H4 (cell line): Measurements from ENCODE around the gene FAM149A. TPM values are rescaled to one million over a fixed set of nuclear protein-coding genes. Genes with fewer than 3 reads are reported as not detected.

ENCODE experiments used
- DNase-seq: peaks from one replicate; pipeline ENCODE4 v3.0.0-alpha.2; 2015; ENCODE audit warnings: low spot score
- total RNA-seq: library from RNA; depleted of rRNA; stranded (reverse); fragments of >200 nt; shearing (Covaris generic); gene quantifications from 2 replicates; pipeline ENCODE4 v1.2.3, GENCODE V29; 2014

The FAM149A gene
- total RNA-seq, 1 experiment from 2014 or later: 2.2 TPM

DNA sequence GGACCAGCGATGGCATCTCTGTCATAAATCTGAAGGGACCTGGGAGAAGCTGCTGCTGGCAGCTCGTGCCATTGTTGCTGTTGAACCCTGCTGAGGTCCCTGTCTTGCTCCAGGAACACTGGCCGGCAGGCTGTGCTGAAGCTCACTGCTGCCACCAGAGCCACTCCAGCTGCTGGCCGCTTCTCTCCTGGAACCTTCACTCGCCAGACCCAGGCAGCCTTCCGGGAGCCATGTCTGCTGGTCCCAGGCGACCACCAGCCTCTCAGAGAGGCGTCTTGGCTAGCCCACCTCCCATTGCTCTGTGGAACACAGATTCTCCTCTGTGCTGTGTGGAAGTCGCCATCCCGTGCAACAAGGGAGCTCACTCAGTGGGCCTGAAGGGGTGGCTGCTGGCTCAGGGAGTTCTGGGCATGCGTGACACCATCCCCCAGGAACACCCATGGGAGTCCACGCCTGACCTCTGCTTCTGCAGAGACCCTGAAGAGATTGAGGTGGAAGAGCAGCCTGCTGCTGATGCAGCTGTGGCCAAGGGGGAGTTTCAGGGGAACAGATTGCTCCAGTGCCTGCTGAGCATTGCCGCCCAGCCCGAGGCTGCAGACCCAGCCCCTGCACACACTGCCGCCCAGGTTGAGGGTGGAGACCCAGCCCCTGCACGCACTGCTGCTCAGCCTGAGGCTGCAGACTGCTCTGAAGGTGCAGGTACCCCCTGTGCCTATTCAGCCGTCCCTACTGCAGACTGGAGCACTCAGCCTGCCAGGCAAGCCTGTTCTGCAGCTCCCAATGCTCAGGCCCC lies 53.7 kb downstream of the FAM149A start:
- no peak for DNase-seq

DNA sequence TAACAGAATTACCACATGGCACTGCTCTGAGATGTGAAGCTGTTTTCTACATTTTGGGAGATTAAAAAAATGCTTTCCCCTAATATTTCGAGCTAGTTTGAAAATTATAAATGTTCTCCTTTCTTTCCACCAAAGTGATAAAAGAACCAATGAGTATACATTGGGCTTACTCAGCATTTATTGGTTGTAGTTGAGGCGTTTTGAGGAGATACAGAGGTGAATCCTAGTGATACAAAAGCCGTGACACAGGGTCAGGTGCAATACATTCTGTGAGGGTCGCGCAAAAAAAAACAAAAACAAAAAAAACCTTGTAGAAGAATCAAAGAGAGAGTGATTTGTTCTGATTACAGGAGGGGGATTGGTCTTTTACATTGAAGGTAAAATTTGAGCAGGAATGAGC lies 54.5 kb downstream of the FAM149A start:
- DNase-seq: no peak

DNA sequence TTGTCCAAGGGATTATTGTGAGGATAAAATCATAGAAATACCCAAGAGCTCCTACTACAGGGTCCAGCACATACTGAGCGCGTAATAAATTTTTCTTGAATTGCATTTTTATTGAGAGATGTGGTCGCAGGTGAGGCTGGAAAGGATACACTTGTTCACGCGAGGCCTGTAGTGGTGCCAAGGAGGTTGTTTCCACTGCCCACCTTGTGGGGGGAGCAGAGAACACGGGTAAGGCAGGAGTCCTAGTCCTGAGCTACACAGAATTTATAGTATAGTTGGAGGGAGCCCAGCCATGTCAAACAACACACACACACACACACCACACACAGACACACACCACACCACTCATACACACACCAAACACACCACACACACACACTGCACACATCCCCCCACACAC lies 55.1 kb downstream of the FAM149A start:
- no peak for DNase-seq

DNA sequence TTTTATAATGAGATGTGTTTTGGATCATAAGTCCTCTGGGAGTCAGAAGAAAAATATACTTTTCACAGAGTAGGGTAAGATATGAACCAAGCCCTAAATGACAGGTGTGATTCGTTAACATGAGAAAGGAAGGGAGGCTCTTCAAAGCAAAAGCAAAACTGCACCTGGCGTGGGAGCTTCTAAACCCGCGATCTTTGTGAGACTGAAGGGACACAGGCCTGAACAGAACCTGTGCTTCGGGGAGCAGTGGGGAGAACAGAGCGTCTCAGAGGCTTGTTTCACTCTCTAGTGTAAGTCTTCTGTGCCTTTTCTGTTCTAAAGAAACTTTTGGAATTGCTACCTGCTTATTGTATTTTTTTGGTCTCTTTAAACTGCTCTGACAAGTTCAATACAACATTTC lies 56.6 kb downstream of the FAM149A start:
- DNase-seq: no peak

DNA sequence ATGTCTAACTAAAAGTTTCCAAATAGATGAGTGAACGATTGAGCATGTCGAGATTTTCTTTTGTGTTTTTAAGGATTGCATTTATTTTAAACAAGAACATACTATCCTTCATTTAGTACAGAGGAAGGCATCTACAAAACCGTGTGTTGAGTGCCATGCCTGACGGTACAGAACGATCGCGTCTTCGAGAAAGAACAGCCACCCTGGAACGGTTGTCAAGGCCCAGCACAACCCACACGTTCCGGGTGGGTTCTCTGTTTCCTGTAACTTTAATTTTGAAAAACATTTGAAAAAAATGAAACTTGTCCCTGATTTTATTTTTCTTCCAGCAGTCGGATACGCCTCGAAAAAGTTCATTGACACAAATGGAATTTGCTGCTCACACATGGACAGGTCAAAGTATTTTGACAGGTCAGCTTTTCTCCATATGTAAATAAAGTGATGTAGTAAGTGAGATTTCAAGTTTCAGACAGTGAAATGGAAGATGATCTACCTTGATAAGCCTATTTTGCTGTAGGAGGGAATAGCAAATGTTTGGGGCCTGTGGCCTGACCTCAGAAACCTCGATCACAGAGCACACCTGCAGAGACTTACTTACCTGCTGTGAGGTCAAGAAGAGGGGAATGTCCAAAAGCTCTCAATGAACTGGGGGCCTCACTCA lies 62.5 kb downstream of the FAM149A start:
- DNase-seq: no peak

DNA sequence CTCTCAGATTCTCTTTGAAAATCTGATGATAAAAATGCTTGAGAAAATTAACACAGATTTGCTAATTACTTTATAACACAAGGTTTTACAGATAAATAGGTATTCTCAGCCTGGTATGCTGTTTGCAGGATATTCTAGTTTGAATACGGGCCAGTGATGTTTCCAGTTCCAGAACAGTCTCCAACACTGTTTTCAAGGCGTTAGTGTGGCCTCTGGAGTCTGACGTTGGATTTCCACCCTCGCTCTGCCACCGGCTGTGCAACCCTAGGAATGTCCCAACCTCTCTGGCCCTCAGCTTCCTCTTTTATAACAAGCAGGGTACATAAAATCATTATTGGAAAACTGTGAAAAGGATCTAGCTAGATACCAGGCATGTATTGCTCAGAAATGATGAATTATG lies 63.1 kb downstream of the FAM149A start:
- DNase-seq: no peak

DNA sequence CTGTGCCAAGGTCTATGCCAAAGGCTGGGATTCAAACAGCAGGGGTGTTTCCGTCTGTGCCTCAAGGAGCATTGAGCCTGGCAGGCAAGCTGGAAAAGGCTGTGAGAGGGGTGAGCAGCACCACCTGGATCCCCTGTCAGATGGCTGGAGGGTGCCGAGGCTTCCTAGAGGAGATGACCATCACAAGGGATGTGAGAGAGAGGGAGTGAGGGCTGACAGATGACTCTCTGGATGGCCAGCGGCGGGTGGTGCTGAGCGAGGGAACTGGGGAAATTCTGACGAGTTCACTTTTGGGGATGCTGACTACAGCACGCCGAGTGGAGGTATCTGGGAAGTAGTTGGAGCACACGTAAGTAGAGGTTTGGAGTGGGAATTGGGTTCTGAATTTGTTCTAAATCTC lies 64.2 kb downstream of the FAM149A start:
- DNase-seq: no peak

DNA sequence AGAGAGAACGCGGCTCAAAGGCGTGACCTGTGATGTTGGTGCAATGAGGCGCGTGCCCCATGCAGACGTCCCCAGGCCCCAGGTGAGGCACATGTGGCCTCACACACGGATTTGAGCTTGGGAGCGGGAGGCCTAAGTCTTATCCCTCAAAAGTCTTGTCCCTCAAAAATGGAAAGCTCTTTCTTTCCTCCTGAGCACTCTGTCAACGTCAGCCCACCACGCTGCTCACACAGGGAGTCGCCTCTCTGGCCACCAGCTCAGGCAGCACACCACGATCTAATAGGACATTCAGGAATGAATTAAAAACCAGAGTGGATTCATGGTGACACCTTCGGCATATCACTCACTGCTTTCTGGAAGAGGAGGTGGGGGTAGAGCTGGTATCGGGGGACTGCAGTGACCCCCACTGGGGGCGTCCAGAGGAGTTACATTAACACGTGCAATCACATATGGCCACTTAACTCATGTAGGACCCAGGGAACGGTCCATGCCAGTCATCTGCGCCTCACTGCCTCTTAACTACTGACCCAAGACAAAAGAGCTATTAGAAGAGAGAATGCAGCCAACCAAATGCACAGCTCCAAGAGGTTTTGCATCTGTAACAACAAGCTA lies 64.9 kb downstream of the FAM149A start:
- DNase-seq: no peak

DNA sequence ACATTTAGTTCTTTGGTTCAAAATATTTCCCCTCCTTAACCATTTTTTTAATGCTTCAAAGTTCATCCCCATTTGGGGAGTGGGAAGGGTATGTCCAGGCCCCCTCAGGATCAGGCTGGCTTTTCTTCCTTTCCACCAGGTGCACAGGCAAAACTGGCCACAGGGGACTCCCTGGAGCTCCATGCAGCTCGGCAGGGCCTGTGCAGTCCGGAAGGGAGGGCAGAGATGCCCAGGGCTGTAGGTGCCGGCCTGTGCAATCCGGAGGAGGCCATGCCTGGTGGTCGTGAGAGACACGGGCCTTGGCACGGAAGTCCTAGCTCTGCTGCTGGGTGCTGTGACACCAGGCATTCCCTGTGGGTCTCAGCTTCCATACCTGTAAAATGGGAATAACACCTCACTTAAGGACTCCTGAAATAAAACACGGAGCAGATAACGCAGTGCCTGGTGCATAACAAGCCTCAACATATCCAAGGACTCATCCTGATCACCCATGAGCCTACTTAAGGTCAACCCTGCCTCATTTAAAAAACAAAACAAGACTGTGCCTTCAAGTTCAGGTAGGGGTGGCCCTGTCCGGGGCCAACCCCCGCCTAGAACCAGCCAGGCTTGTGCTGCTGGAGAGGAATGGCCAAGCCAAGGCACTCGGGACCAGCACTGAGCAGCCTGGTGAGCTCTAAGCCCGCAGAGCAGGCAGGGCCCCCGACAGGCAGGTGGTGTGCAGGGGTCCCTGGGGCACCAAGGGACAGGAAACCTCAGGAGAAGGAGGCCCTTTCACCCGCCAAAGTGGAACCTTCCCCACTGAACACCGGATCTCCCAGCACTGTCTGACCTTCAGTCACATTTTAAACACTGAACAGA lies 65.7 kb downstream of the FAM149A start:
- DNase-seq: no peak

DNA sequence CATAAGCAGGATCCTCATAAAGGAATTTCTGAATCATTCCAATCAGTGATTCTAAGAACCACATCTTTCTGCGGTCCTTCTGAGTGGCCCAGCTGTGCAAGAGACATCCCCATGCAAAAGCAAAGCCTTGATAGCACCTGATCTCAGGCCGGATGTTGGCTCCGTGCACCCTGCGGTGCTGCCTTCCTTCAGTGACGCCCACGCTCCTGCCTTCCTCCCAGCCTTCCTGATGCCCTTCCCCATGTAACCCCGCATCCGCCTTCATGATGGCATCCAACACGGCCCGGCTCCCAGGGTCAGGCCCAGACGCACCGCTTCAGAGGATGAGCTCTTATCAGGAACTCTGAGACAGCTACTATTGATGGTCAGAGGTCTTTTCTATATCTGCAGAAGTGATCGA lies 66.5 kb downstream of the FAM149A start:
- DNase-seq: no peak

DNA sequence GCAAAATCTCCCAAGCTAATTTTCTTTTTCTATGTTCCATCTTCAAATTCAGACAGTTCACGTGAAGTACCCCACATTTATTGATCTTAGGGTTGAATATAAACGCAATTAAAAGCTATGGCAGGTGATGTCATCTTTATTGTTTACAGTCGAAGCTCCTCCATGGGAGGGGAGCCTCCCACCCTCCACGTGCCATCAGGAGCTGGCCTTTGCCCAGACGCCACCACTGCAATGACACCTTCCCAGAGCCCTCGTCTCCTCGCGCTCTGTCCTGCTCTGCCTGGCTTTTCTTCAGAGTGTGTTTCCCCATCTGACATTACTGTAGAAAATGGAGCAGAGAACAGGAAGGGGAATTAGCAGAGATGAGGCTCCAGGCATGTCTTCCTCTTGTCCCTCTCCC lies 68.0 kb downstream of the FAM149A start:
- DNase-seq: no peak

DNA sequence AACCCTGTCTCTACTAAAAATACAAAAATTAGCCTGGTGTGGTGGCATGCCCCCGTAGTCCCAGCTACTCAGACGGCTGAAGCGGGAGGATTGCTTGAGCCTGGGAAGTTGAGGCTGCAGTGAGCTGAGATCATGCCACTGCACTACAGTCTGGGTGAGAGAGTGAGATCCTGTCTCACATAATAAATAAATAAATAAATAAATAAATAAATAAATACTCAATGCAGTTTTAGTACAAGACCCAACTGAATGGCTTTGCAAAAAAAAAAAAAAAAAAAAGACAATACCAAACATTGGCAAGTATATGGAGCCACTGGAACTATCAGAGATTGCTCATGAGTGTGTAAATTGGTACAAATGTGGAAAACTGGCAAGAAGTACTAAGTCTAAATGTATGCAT lies 83.6 kb downstream of the FAM149A start:
- no peak for DNase-seq

DNA sequence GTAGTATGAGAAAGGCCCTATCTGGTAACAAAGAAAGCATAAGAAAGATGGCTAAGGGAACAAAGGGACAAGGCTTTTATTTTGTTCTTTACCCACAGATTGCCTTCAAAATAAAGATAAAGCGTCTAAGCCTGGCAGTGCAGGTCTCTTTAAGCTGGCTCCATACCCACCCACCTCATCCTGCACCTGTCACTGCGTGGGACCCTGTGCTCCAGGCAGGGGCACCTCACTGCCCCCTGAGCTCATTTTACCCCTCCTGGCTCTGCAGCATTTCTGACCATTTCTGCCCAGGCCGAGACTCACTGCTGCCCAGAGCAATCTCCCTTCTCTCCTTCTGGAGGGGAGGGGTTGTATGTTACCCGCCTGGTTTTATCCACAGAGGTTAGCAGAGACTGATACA lies 85.2 kb downstream of the FAM149A start:
- peak; percentile 1 for DNase-seq

DNA sequence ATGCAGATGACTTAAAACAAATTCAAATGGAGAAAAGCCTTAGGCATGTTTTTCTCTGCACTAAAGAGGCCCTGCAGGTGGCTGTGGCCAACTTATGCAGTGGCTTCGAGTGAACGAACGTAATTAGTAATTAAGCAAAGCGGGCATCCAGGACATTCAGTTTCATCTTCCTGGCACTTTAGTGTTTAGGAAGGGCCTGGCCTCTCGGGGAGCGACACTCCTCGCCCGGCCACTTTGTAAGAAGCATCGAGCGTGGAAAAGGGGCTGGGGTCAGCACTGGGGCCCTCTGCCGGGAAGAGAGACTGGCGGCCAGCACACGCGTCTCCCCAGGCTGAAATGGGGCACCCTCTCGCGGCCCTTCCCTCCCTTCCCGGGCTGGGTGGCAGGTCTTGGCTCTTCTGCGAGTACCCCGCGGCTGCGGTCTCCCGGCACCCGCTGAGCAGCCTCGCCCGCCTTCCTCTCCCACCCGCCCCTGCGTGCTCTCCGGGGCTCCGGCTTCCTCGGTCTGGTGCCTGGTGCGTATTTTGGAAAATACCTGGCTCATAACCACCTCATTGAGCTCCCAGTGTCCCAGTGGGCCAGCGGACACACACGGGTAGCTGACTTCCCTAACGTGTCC lies 86.2 kb downstream of the FAM149A start:
- peak; percentile 9 for DNase-seq

DNA sequence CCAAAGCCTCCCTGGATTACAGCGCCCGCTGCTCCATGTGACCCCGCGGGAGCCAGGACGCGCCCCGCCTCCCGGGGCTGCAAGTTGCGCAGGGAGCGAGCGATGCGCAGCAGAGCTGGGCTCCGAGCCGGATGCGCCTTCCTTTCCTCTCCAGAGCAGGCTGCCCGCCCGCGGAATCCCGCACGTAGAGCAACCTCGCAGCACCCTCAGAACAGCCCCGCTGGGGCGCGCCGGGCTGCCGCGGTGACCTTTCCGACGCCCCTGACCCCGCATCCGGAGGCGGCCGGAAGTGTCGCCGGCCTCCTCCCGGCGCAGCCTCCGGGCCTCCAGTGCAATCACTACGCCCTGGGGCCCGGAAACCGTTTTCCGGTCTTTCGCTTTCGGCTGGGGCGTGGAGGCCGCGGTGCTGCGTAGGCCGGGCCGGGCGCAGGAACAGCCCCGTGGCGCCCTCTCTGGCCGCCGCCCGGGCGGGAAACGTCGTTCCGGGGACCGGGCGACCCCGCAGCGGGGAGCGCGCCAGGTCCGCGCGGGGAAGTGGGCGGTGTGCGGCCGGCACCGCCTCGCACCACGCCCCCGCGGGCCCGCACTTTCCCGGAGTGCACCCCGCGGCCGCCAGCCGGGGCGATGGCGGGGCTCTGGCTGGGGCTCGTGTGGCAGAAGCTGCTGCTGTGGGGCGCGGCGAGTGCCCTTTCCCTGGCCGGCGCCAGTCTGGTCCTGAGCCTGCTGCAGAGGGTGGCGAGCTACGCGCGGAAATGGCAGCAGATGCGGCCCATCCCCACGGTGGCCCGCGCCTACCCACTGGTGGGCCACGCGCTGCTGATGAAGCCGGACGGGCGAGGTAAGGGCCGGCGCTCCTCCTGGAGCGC lies 86.9 kb downstream of the FAM149A start, which contains the start of gene CYP4V2:
Gene CYP4V2, plus strand, starts transcription at position 368 of the 866 bp plus-strand sequence. Its CDS starts 257 bp downstream, at position 625.
- DNase-seq: peak; percentile 66

DNA sequence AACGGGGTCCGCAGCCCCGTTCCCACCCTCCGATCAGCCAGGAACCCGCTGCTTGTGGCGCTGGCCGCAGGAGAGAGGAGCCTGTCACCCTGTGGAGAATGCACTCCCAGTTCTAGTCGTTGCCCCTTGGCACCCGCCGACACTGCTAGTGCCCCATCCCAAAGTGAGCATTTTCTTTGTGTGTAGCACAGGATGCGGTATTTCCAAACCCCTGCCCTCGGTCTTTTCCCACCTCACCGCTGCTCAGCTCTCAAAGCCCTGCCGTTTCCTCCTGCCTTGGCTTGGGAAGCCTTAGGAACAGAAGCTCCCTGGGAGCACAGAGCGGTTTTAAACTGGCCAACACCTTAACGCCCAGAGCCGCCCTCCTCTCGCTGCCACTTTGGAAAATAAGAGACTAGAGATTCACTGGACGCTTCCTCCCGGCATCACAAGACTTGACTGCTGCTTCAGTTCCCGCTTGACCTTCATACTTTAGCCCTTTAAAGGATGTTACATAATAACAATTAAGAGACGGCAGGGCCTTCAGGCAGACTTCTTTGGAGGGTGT lies 87.6 kb downstream of the FAM149A start:
- DNase-seq: peak; percentile 26

DNA sequence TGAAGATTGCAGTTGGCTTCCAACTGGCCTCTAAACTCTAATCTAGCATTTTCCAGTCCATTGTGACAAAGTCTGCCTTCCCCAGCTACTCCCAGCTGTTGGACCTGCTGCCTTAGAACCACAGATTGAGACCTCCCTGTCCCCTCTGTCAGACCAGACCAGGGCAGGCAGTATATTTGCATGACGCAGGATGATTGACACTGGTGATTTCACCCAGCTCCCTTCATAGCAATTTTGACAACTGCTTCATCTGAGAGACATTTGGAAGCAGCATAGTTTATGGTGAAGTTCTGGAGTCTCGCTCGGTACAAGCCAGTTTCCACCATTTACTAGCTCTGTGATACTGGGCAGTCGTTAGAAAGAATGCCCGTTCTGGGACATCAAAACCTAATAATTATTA lies 89.3 kb downstream of the FAM149A start:
- DNase-seq: peak; percentile 1

DNA sequence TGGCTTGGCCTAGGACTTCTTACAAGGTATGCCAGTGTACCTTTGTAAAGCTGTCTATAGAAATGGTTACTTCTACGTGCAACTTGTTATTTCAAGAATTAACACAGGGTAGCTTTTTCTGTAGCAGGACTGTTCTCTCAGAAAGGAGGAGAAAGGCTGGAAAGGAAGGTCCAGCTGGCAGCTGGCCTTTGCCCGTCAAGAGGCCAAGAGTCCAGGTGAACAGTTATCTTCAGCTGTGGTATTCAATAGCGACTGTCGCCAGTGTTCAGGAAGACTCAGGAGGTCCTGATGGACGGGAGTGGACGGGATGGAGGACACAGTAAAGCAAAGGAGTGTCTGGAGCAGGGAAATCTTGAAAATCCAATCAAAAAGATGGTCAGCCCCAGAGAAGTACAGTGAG lies 91.6 kb downstream of the FAM149A start:
- peak; percentile 0 for DNase-seq

DNA sequence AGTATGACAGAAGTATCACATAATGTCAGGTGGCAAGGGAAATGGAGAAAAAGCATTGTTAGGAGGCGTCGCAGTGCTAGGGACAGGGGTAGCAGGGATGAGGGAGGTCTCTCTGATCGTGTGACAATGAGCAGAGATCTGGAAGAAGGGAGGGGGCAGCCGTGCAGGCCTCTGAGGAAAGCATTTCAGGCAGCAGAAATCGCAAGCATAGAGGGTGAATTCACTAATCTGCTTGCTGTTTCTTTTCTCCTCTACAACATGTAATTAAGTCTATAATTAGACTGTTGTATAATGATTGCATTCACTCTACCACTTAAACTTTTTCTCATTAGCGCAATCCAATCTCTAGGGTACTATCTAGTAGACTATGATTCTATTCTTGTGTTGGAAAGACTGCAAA lies 96.0 kb downstream of the FAM149A start:
- DNase-seq: no peak

DNA sequence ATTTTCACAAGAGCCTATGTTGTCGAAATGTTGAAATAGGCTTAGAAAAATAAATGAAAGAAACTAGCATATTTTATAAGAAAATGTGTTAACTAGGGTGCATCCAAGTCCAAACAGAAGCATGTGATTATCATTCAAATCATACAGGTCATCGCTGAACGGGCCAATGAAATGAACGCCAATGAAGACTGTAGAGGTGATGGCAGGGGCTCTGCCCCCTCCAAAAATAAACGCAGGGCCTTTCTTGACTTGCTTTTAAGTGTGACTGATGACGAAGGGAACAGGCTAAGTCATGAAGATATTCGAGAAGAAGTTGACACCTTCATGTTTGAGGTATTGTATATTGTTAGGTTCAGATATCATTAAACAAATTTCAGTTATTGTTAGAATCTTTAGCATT lies 96.5 kb downstream of the FAM149A start:
- no peak for DNase-seq
